ENCODE measurements around the gene BTRC.

- TF ChIP-seq POLR2A (IDR thresholded peaks at IDR 0.05; ENCODE audit: low read length) (no peak), GATA1 (IDR thresholded peaks at IDR 0.05; ENCODE audit: low read depth, low read length) (no peak)
These were observed 10.8 kb downstream of the BTRC start for GRCh38 chr10:101364721-101365120.
